Measurements from ENCODE around the gene KCNF1.

KCNF1 gene

GRCh38 chr2:10905006-10905861 is 6.5 kb upstream of the KCNF1 start:
- DNase-seq: no peak

GRCh38 chr2:10905862-10906143 is 5.9 kb upstream of the KCNF1 start:
- DNase-seq: no peak

GRCh38 chr2:10906926-10907625 is 4.7 kb upstream of the KCNF1 start:
- peak in 1 of 2 experiments; percentile 24 for DNase-seq

- DNase-seq: no peak
Measured at GRCh38 chr2:10908195-10908594, 3.5 kb upstream of the KCNF1 start.

- DNase-seq: peak; percentile 34 to 44
Measured at GRCh38 chr2:10909050-10909995, 2.4 kb upstream of the KCNF1 start.

GRCh38 chr2:10909996-10910341 is 1.8 kb upstream of the KCNF1 start:
- DNase-seq: no peak

- no peak for DNase-seq
Measured at GRCh38 chr2:10910625-10911024, 1.1 kb upstream of the KCNF1 start.

- no peak for DNase-seq
Measured at GRCh38 chr2:10912076-10912731, 470 bp downstream of the KCNF1 start.

GRCh38 chr2:10912796-10913455 is 1.2 kb downstream of the KCNF1 start:
- no peak for DNase-seq

- no peak for DNase-seq
Measured at GRCh38 chr2:10913501-10914271, 2.0 kb downstream of the KCNF1 start.

GRCh38 chr2:10914272-10914693 is 2.5 kb downstream of the KCNF1 start:
- DNase-seq: no peak

GRCh38 chr2:10915236-10915635 is 3.5 kb downstream of the KCNF1 start:
- no peak for DNase-seq

GRCh38 chr2:10915731-10916276 is 4.1 kb downstream of the KCNF1 start:
- DNase-seq: no peak

GRCh38 chr2:10916953-10917352 is 5.2 kb downstream of the KCNF1 start:
- no peak for DNase-seq

GRCh38 chr2:10917927-10918326 is 6.2 kb downstream of the KCNF1 start:
- no peak for DNase-seq

- no peak for DNase-seq
Measured at GRCh38 chr2:10918661-10919409, 7.1 kb downstream of the KCNF1 start.

GRCh38 chr2:10919410-10919770 is 7.7 kb downstream of the KCNF1 start:
- DNase-seq: no peak

GRCh38 chr2:10919771-10920621 is 8.3 kb downstream of the KCNF1 start:
- DNase-seq: peak in 1 of 2 experiments; percentile 14

- no peak for DNase-seq
Measured at GRCh38 chr2:10920764-10921388, 9.1 kb downstream of the KCNF1 start.
